HL-60 (cell line): ENCODE results near the gene DMD.

Experiments used
- DNase-seq, 2 experiments: peaks; one replicate each; pipeline ENCODE4 v3.0.0-alpha.2; 2010 to 2020; ENCODE audit warnings: low read depth in 1 of 2, low spot score in 1 of 2
- H3K27ac ChIP-seq: fragments of 250-450 bp; sonication (Bioruptor Pico); replicated peaks from 2 replicates; pipeline ENCODE4 v1.5.1; 2020; ENCODE audit warnings: mild to moderate bottlenecking, moderate library complexity
- H3K27me3 ChIP-seq: fragments of 250-450 bp; sonication (Bioruptor Pico); 2 replicates; pipeline ENCODE4 v1.5.1; 2021; ENCODE audit warnings: mild to moderate bottlenecking, moderate library complexity; ENCODE audit not compliant: insufficient read depth, poor library complexity, severe bottlenecking
- H3K4me3 ChIP-seq: replicated peaks from 2 replicates; pipeline ENCODE4 v1.5.1; 2011; ENCODE audit warnings: mild to moderate bottlenecking, control low read depth, low read length; ENCODE audit not compliant: insufficient read depth
- GABPA ChIP-seq: IDR thresholded peaks from 2 replicates; pipeline ENCODE4 v1.6.1; 2012; ENCODE audit warnings: low read depth
- POLR2AphosphoS5 ChIP-seq: IDR thresholded peaks from 2 replicates; pipeline ENCODE4 v1.6.1; 2012; ENCODE audit warnings: low read depth
- SPI1 ChIP-seq: IDR thresholded peaks from 2 replicates; pipeline ENCODE4 v1.6.1; 2012; ENCODE audit warnings: low read depth, mild to moderate bottlenecking, borderline replicate concordance
- TF ChIP-seq, protein P1 (sequence below): IDR thresholded peaks from 2 replicates; pipeline ENCODE4 v1.6.1; 2012; ENCODE audit warnings: low read depth; ENCODE audit not compliant: insufficient replicate concordance
- TF ChIP-seq, protein P2 (sequence below): IDR thresholded peaks from one replicate; pipeline ENCODE4 v1.5.1; 2011; ENCODE audit warnings: low read length, control low read depth, inconsistent platforms; ENCODE audit not compliant: insufficient read depth

Gene DMD

DNA sequence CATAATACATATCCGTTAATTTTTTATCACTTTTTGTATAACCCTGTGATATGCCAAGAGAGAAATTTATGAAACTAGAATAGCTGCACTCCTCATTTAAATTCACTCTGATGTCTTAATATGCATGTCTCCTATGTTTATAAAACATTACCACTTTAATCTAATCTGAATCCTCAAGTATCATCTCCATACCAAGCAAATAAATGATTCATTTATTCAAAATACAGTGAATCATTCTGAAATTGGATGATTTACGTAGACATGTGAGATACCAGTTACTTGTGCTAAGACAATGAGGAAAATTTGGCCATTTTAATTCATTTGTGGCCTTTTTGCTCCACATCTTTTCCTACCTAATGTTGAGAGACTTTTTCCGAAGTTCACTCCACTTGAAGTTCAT, 1704.4 kb downstream of the DMD start:
- TF ChIP-seq, protein P1, sequence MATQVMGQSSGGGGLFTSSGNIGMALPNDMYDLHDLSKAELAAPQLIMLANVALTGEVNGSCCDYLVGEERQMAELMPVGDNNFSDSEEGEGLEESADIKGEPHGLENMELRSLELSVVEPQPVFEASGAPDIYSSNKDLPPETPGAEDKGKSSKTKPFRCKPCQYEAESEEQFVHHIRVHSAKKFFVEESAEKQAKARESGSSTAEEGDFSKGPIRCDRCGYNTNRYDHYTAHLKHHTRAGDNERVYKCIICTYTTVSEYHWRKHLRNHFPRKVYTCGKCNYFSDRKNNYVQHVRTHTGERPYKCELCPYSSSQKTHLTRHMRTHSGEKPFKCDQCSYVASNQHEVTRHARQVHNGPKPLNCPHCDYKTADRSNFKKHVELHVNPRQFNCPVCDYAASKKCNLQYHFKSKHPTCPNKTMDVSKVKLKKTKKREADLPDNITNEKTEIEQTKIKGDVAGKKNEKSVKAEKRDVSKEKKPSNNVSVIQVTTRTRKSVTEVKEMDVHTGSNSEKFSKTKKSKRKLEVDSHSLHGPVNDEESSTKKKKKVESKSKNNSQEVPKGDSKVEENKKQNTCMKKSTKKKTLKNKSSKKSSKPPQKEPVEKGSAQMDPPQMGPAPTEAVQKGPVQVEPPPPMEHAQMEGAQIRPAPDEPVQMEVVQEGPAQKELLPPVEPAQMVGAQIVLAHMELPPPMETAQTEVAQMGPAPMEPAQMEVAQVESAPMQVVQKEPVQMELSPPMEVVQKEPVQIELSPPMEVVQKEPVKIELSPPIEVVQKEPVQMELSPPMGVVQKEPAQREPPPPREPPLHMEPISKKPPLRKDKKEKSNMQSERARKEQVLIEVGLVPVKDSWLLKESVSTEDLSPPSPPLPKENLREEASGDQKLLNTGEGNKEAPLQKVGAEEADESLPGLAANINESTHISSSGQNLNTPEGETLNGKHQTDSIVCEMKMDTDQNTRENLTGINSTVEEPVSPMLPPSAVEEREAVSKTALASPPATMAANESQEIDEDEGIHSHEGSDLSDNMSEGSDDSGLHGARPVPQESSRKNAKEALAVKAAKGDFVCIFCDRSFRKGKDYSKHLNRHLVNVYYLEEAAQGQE: no peak
- TF ChIP-seq, protein P2, sequence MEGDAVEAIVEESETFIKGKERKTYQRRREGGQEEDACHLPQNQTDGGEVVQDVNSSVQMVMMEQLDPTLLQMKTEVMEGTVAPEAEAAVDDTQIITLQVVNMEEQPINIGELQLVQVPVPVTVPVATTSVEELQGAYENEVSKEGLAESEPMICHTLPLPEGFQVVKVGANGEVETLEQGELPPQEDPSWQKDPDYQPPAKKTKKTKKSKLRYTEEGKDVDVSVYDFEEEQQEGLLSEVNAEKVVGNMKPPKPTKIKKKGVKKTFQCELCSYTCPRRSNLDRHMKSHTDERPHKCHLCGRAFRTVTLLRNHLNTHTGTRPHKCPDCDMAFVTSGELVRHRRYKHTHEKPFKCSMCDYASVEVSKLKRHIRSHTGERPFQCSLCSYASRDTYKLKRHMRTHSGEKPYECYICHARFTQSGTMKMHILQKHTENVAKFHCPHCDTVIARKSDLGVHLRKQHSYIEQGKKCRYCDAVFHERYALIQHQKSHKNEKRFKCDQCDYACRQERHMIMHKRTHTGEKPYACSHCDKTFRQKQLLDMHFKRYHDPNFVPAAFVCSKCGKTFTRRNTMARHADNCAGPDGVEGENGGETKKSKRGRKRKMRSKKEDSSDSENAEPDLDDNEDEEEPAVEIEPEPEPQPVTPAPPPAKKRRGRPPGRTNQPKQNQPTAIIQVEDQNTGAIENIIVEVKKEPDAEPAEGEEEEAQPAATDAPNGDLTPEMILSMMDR: no peak
- TF ChIP-seq POLR2AphosphoS5 (no peak), SPI1 (no peak), GABPA (no peak)
- no peak for DNase-seq

DNA sequence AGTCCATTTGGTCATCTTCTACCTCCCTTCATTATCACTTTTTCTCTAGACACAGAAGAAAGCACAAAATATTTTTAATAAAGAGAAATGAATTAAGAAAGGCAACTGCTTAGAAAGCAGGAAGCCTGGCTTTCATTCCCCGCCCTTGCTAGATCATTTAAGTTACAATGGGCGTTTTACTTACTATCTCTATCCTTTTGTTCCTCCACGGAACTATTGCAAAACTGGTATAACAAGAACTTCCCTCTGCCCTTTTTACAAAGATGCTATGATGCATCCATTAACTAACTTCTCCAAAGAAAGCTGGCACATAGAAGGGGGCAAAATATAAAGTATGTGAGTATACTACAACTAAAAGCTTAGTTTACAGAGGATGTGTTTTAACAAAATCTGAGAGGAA, 1705.0 kb downstream of the DMD start:
- Histone ChIP-seq H3K27ac (no peak overlapping the region), H3K4me3 (no peak overlapping the region), H3K27me3 (no peaks in the 10 kb centered on the region)
- no peak for TF ChIP-seq SPI1
- TF ChIP-seq GABPA: no peak
- TF ChIP-seq POLR2AphosphoS5: no peak
- TF ChIP-seq, protein P1: no peak
- TF ChIP-seq, protein P2: no peak
- DNase-seq: no peak

More for the DNA sequence above, 1704.4 kb downstream of the DMD start:
- Histone ChIP-seq H3K4me3 (no peak overlapping the region), H3K27me3 (no peaks in the 10 kb centered on the region), H3K27ac (no peak overlapping the region)

DNA sequence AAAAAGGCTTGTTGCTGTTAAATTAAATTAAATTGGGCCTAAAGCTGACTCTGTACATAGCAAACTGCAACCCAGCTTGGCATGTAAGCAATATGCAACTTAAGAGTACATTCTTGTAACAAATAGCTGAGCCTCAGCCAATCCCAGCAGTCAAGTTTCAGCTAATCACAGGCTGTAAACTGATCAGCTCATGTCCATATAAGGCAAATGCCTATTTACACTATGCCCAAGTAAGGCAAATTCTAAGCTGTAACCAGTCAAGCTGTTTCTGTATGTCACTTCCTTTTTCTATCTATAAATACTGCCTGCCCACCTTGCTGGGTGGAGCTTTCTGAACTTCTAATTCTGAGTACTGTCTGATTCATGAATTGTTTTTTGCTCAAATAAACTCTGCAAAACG, 1710.4 kb downstream of the DMD start:
- Histone ChIP-seq H3K27ac (no peak overlapping the region), H3K4me3 (no peak overlapping the region), H3K27me3 (no peaks in the 10 kb centered on the region)
- TF ChIP-seq POLR2AphosphoS5: no peak
- TF ChIP-seq, protein P2: no peak
- TF ChIP-seq, protein P1: no peak
- TF ChIP-seq SPI1: no peak
- TF ChIP-seq GABPA: no peak
- no peak for DNase-seq
